ENCODE data around the gene LSG1. TPM values are rescaled to one million over a fixed set of nuclear protein-coding genes. Genes with fewer than 3 reads are reported as not detected.

LSG1 gene
- total and polyA plus RNA-seq, 2 experiments from 2014 or later: 49.2 to 57.1 TPM

- no peak overlapping the region for H2AFZ ChIP-seq
- H3F3A ChIP-seq (replicated peaks; ENCODE audit: low read depth): no peaks in the 10 kb centered on the region
- peaks cover 61% of the 10 kb centered on the region for H3K36me3 Mint-ChIP-seq (ENCODE audit: low read depth)
- peaks cover 49% of the 10 kb centered on the region for H3K36me3 ChIP-seq (ENCODE audit: insufficient read depth)
- H3K9me2 ChIP-seq (ENCODE audit: insufficient read depth): no peaks in the 10 kb centered on the region
- no peak overlapping the region for H3K4me2 ChIP-seq
- H3K79me2 ChIP-seq (replicated peaks; ENCODE audit: insufficient read depth): peaks cover 25% of the 10 kb centered on the region
- H3K27ac Mint-ChIP-seq: no peak overlapping the region
- H3K27ac ChIP-seq (ENCODE audit: low read depth): no peak overlapping the region
- no peak overlapping the region for H3K4me3 ChIP-seq
- no peak overlapping the region for H3K4me3 Mint-ChIP-seq
- no peaks in the 10 kb centered on the region for H3K27me3 ChIP-seq (ENCODE audit: insufficient read depth)
- H3K27me3 Mint-ChIP-seq (ENCODE audit: insufficient read depth, low read depth, poor library complexity): no peaks in the 10 kb centered on the region
- TF ChIP-seq CTCF (conservative IDR thresholded peaks at IDR 0.05; ENCODE audit: low read depth in 2 of 2) (no peak), ZNF331 (CRISPR knock-in tag; IDR thresholded peaks at IDR 0.05; ENCODE audit: low read depth) (no peak), REST (IDR thresholded peaks at IDR 0.05; ENCODE audit: unreplicated experiment) (no peak), EZH2 (IDR thresholded peaks at IDR 0.05; ENCODE audit: low read depth, unreplicated experiment) (no peak), CREB1 (CRISPR knock-in tag; IDR thresholded peaks at IDR 0.05; ENCODE audit: low read depth) (no peak), ZNF462 (CRISPR knock-in tag; IDR thresholded peaks at IDR 0.05) (no peak), ZNF114 (CRISPR knock-in tag; IDR thresholded peaks at IDR 0.05) (no peak), NANOG (IDR thresholded peaks at IDR 0.05; ENCODE audit: borderline replicate concordance) (no peak), ETS1 (IDR thresholded peaks at IDR 0.05) (no peak), POLR2AphosphoS5 (IDR thresholded peaks at IDR 0.05; ENCODE audit: low read depth) (no peak), JUNB (IDR thresholded peaks at IDR 0.05; ENCODE audit: unreplicated experiment) (no peak)
- H3K9me3 Mint-ChIP-seq: no peaks in the 10 kb centered on the region
- ATAC-seq (no peak), DNase-seq (ENCODE audit: low spot score) (no peak)
- H4K20me1 ChIP-seq (replicated peaks; ENCODE audit: insufficient read depth): peaks cover 13% of the 10 kb centered on the region; the same call in 1 of the 2 replicates
- H3K4me1 ChIP-seq (ENCODE audit: insufficient read depth): no peaks in the 10 kb centered on the region
- H3K4me1 Mint-ChIP-seq: no peaks in the 10 kb centered on the region
Observed at GRCh38 chr3:194661374-194661773, 10.6 kb downstream of the LSG1 start.
